Astrocyte (in vitro differentiated cells and primary cell): ENCODE measurements around the gene C1orf210. TPM values are rescaled to one million over a fixed set of nuclear protein-coding genes. Genes with fewer than 3 reads are reported as not detected.

Experiments
- DNase-seq: peaks from one replicate; pipeline ENCODE4 v3.0.0-alpha.2; 2010; ENCODE audit warnings: low read depth
- FAIRE-seq: peaks from 2 replicates; lab custom pipeline; 2011; peaks lifted over from hg19 to GRCh38; lab: Jason Lieb, UNC
- H2AFZ ChIP-seq: 2 replicates; pipeline ENCODE4 v1.6.0; 2012; ENCODE audit warnings: low read depth, low read length, inconsistent platforms
- H3K27ac ChIP-seq: 2 replicates; pipeline ENCODE4 v1.5.1; 2011; ENCODE audit warnings: low read depth, low read length, inconsistent platforms
- H3K27me3 ChIP-seq: 2 replicates; pipeline ENCODE4 v1.6.0; 2011; ENCODE audit warnings: low read length, inconsistent platforms; ENCODE audit not compliant: insufficient read depth
- H3K36me3 ChIP-seq: 2 replicates; pipeline ENCODE4 v1.5.1; 2011; ENCODE audit warnings: low read length, inconsistent platforms; ENCODE audit not compliant: insufficient read depth
- H3K4me1 ChIP-seq: 2 replicates; pipeline ENCODE4 v1.5.1; 2011; ENCODE audit warnings: low read length, inconsistent platforms; ENCODE audit not compliant: insufficient read depth
- H3K4me2 ChIP-seq: 2 replicates; pipeline ENCODE4 v1.6.0; 2012; ENCODE audit warnings: low read length, inconsistent platforms
- H3K4me3 ChIP-seq: 2 replicates; pipeline ENCODE4 v1.5.1; 2011; ENCODE audit warnings: low read depth, mild to moderate bottlenecking, low read length, inconsistent platforms; ENCODE audit not compliant: insufficient read depth
- H3K79me2 ChIP-seq: 2 replicates; pipeline ENCODE4 v1.6.0; 2012; ENCODE audit warnings: mild to moderate bottlenecking, low read length, inconsistent platforms; ENCODE audit not compliant: insufficient read depth
- H3K9ac ChIP-seq: 2 replicates; pipeline ENCODE4 v1.6.0; 2012; ENCODE audit warnings: mild to moderate bottlenecking, low read length, inconsistent platforms
- H3K9me3 ChIP-seq: 2 replicates; pipeline ENCODE4 v1.5.1; 2012; ENCODE audit warnings: low read depth, mild to moderate bottlenecking, low read length, inconsistent platforms; ENCODE audit not compliant: insufficient read depth
- H4K20me1 ChIP-seq: 2 replicates; pipeline ENCODE4 v1.6.0; 2012; ENCODE audit warnings: low read length, inconsistent platforms; ENCODE audit not compliant: insufficient read depth
- H3K27ac Mint-ChIP-seq: one replicate; pipeline ENCODE4 v1.8.0; 2021; ENCODE audit warnings: mild to moderate bottlenecking, mixed read lengths; ENCODE audit not compliant: unreplicated experiment
- H3K27me3 Mint-ChIP-seq: one replicate; pipeline ENCODE4 v1.8.0; 2021; ENCODE audit warnings: low read depth, mixed read lengths; ENCODE audit not compliant: unreplicated experiment
- H3K36me3 Mint-ChIP-seq: one replicate; pipeline ENCODE4 v1.8.0; 2021; ENCODE audit warnings: low read depth, mixed read lengths; ENCODE audit not compliant: unreplicated experiment
- H3K4me1 Mint-ChIP-seq: one replicate; pipeline ENCODE4 v1.8.0; 2021; ENCODE audit warnings: low read depth, mixed read lengths; ENCODE audit not compliant: unreplicated experiment
- H3K4me3 Mint-ChIP-seq: one replicate; pipeline ENCODE4 v1.8.0; 2021; ENCODE audit warnings: mild to moderate bottlenecking, moderate library complexity, mixed read lengths; ENCODE audit not compliant: unreplicated experiment
- H3K9me3 Mint-ChIP-seq: one replicate; pipeline ENCODE4 v1.8.0; 2021; ENCODE audit warnings: mild to moderate bottlenecking, mixed read lengths; ENCODE audit not compliant: unreplicated experiment
- EZH2 ChIP-seq: IDR thresholded peaks from 2 replicates; pipeline ENCODE4 v1.6.1; 2012; ENCODE audit warnings: mild to moderate bottlenecking, low read length, inconsistent platforms; ENCODE audit not compliant: insufficient read depth
- total RNA-seq: library from RNA; stranded (reverse); gene quantifications from 2 replicates; pipeline ENCODE4 v1.2.1, GENCODE V29; 2021
- TF ChIP-seq, protein P1 (sequence below): IDR thresholded peaks from 2 replicates; pipeline ENCODE4 v1.5.1; 2011; ENCODE audit warnings: low read depth, mild to moderate bottlenecking, inconsistent platforms, low read length, moderate library complexity; ENCODE audit not compliant: insufficient read depth

C1orf210 gene
- total RNA-seq, 1 donor from 2014 or later = 0.84 TPM

DNA sequence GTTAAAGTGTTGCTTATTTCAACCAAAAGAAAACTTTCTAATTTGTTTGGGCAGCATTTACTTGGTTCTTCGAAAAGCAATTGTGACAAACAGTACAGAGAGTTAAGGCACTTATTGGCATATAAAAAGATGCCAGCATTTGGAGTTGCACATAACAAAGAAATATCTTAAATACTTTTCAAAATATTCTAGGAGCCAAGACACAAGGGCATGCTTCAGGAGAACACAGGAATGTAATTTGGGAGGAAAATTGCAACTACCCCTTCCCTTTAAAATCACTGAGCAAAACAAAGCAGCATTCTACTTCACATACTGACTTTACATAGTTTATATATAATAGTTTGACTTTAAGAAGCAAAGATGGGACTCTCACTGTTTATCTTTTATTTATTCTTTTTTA, 10.8 kb upstream of the C1orf210 start:
- no peaks in the 10 kb centered on the region for H3K36me3 ChIP-seq
- H3K27me3 Mint-ChIP-seq = peaks cover 8% of the 10 kb centered on the region
- H3K79me2 ChIP-seq = no peaks in the 10 kb centered on the region
- no peak for FAIRE-seq
- peaks cover 11% of the 10 kb centered on the region for H3K4me1 Mint-ChIP-seq
- H3K4me3 Mint-ChIP-seq = no peak overlapping the region
- TF ChIP-seq, protein P1, sequence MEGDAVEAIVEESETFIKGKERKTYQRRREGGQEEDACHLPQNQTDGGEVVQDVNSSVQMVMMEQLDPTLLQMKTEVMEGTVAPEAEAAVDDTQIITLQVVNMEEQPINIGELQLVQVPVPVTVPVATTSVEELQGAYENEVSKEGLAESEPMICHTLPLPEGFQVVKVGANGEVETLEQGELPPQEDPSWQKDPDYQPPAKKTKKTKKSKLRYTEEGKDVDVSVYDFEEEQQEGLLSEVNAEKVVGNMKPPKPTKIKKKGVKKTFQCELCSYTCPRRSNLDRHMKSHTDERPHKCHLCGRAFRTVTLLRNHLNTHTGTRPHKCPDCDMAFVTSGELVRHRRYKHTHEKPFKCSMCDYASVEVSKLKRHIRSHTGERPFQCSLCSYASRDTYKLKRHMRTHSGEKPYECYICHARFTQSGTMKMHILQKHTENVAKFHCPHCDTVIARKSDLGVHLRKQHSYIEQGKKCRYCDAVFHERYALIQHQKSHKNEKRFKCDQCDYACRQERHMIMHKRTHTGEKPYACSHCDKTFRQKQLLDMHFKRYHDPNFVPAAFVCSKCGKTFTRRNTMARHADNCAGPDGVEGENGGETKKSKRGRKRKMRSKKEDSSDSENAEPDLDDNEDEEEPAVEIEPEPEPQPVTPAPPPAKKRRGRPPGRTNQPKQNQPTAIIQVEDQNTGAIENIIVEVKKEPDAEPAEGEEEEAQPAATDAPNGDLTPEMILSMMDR = no peak
- no peak for TF ChIP-seq EZH2
- no peak overlapping the region for H3K9ac ChIP-seq
- no peak overlapping the region for H3K4me3 ChIP-seq
- no peak overlapping the region for H3K27ac Mint-ChIP-seq
- H3K9me3 ChIP-seq = no peaks in the 10 kb centered on the region
- DNase-seq = peak; percentile 16
- H3K27me3 ChIP-seq = no peaks in the 10 kb centered on the region
- H3K4me1 ChIP-seq = peaks cover 11% of the 10 kb centered on the region
- no peak overlapping the region for H3K4me2 ChIP-seq
- H3K36me3 Mint-ChIP-seq = no peaks in the 10 kb centered on the region
- H3K27ac ChIP-seq = no peak overlapping the region
- no peaks in the 10 kb centered on the region for H3K9me3 Mint-ChIP-seq
- no peak overlapping the region for H2AFZ ChIP-seq
- H4K20me1 ChIP-seq = no peaks in the 10 kb centered on the region

DNA sequence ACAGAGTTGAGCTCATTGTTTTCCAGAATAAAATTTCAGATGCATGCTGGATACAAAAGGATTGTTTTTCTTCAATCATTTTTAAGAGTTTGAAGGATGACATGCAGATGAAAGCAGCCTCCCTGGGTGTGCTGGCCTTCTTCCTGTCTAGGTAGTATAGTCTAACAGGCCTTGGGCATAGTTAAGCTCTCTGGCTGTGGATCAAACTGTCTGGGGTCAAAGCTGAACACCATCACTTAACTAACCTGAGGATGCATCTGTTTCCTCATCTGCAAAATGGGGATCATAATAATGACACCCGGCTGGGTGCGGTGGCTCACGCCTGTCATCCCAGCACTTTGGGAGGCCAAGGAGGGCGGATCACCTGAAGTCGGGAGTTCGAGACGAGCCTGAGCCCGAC, 9.4 kb upstream of the C1orf210 start:
- H3K4me2 ChIP-seq = no peak overlapping the region
- no peaks in the 10 kb centered on the region for H3K9me3 Mint-ChIP-seq
- H3K27ac Mint-ChIP-seq = no peak overlapping the region
- H2AFZ ChIP-seq = no peak overlapping the region
- no peak overlapping the region for H3K4me3 Mint-ChIP-seq
- no peaks in the 10 kb centered on the region for H3K27me3 ChIP-seq
- TF ChIP-seq, protein P1 = no peak
- no peak for TF ChIP-seq EZH2
- H3K4me3 ChIP-seq = no peak overlapping the region
- FAIRE-seq (no peak), DNase-seq (no peak)
- H3K36me3 ChIP-seq = no peaks in the 10 kb centered on the region
- no peaks in the 10 kb centered on the region for H3K36me3 Mint-ChIP-seq
- H3K27me3 Mint-ChIP-seq = peaks cover 8% of the 10 kb centered on the region
- H4K20me1 ChIP-seq = no peaks in the 10 kb centered on the region
- H3K9ac ChIP-seq = no peak overlapping the region
- H3K9me3 ChIP-seq = no peaks in the 10 kb centered on the region
- H3K79me2 ChIP-seq = no peaks in the 10 kb centered on the region
- H3K4me1 Mint-ChIP-seq = peaks cover 11% of the 10 kb centered on the region
- peaks cover 11% of the 10 kb centered on the region for H3K4me1 ChIP-seq
- H3K27ac ChIP-seq = no peak overlapping the region

DNA sequence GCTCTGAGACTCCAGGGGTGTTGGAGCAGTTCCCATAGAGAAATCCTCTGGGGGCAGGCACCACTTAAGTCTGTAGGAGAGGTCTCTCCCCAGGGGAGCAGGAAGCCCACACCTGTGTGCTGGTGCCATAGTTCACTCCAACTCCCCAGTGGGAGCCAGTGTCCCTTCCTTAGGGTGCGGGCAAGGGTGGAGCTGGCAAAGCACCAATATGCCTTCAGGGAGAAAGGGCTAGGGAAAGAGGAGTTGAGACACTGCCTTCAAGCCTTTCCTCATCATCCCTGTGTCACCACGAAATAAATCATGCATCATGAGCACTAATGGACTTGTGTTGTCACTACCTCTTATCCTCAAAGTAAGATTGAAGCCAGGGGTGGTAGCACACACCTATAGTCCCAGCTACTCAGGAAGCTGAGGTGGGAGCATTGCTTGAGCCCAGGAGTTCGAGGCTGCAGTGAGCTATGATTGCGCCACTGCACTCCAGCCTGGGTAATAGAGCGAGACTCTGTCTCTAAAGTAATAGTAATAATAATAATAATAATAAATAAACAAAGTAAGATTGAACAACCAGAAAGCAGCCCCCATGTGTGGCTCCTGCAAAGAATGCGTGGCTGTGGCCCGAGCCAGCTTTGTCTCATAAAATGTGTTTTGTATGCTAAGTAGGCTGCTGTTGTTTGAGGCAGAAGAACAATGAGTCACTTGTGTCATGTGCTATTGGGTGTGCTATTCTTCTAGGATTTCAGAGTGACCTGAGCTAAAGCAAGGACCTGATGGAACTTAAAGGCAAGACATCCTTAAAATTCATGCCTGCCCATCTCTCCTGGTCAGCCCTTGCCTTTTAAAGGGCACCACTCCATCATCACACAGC, 8.7 kb upstream of the C1orf210 start:
- Histone ChIP-seq H3K27ac (no peak overlapping the region), H3K4me3 (no peak overlapping the region), H3K79me2 (no peaks in the 10 kb centered on the region), H3K4me1 (peaks cover 11% of the 10 kb centered on the region), H4K20me1 (no peaks in the 10 kb centered on the region), H3K9me3 (no peaks in the 10 kb centered on the region), H3K36me3 (no peaks in the 10 kb centered on the region), H3K9ac (no peak overlapping the region), H3K27me3 (no peaks in the 10 kb centered on the region), H3K4me2 (no peak overlapping the region), H2AFZ (no peak overlapping the region)
- no peak for FAIRE-seq
- no peaks in the 10 kb centered on the region for H3K9me3 Mint-ChIP-seq
- H3K27ac Mint-ChIP-seq = no peak overlapping the region
- H3K27me3 Mint-ChIP-seq = peaks cover 8% of the 10 kb centered on the region
- H3K36me3 Mint-ChIP-seq = no peaks in the 10 kb centered on the region
- TF ChIP-seq EZH2 = no peak
- TF ChIP-seq, protein P1 = no peak
- H3K4me1 Mint-ChIP-seq = peaks cover 11% of the 10 kb centered on the region
- no peak overlapping the region for H3K4me3 Mint-ChIP-seq
- DNase-seq = peak; percentile 73
